Karpas-422 (cell line): Measurements from ENCODE around the gene MTMR3. TPM values are rescaled to one million over a fixed set of nuclear protein-coding genes. Genes with fewer than 3 reads are reported as not detected.
"Not testable (repeated sequence)": the region's sequence is repeated elsewhere in the genome, so short reads cannot be mapped to it uniquely, and the experiment has no call there.

Experiments
- DNase-seq: peaks from one replicate; pipeline ENCODE4 v3.0.0-alpha.2; 2015
- H2AFZ ChIP-seq: fragments of 200-600 bp; sonication (generic); 2 replicates; pipeline ENCODE4 v1.6.1; 2014; ENCODE audit warnings: antibody characterized with exemption, low read length, mixed read lengths
- H3K27ac ChIP-seq: fragments of 200-600 bp; sonication (generic); 2 replicates; pipeline ENCODE4 v1.5.1; 2014; ENCODE audit warnings: mild to moderate bottlenecking, low read length, moderate library complexity
- H3K27me3 ChIP-seq: fragments of 200-600 bp; sonication (generic); 2 replicates; pipeline ENCODE4 v1.6.1; 2014; ENCODE audit warnings: low read length, mixed read lengths
- H3K36me3 ChIP-seq: fragments of 200-600 bp; sonication (generic); 2 replicates; pipeline ENCODE4 v1.6.1; 2014; ENCODE audit warnings: low read length, mixed read lengths; ENCODE audit not compliant: insufficient read depth
- H3K4me1 ChIP-seq: fragments of 200-600 bp; sonication (generic); 2 replicates; pipeline ENCODE4 v1.6.1; 2014; ENCODE audit warnings: mild to moderate bottlenecking, low read length, mixed read lengths
- H3K4me2 ChIP-seq: fragments of 200-600 bp; sonication (generic); 2 replicates; pipeline ENCODE4 v1.6.1; 2014; ENCODE audit warnings: low read length, low read depth, mild to moderate bottlenecking; ENCODE audit not compliant: poor library complexity, severe bottlenecking
- H3K4me3 ChIP-seq: fragments of 200-600 bp; sonication (generic); 2 replicates; pipeline ENCODE4 v1.5.1; 2014; ENCODE audit warnings: mild to moderate bottlenecking, antibody characterized with exemption, low read length, mixed read lengths
- H3K79me2 ChIP-seq: fragments of 200-600 bp; sonication (generic); 2 replicates; pipeline ENCODE4 v1.6.1; 2014; ENCODE audit warnings: mild to moderate bottlenecking, low read length, mixed read lengths
- H3K9ac ChIP-seq: fragments of 200-600 bp; sonication (generic); 2 replicates; pipeline ENCODE4 v1.6.0; 2014; ENCODE audit warnings: low read length
- H3K9me2 ChIP-seq: fragments of 200-600 bp; sonication (generic), shearing (Covaris generic); replicated peaks from 2 replicates; pipeline ENCODE4 v1.6.0; 2014; ENCODE audit warnings: mild to moderate bottlenecking, low read length, moderate library complexity; ENCODE audit not compliant: insufficient read depth
- H3K9me3 ChIP-seq: fragments of 300-700, 200-600 bp; sonication (generic); 2 replicates; pipeline ENCODE4 v1.6.1; 2014; ENCODE audit warnings: low read length, mixed read lengths
- H4K20me1 ChIP-seq: fragments of 200-600 bp; sonication (generic); 2 replicates; pipeline ENCODE4 v1.6.1; 2014; ENCODE audit warnings: mild to moderate bottlenecking, antibody characterized with exemption, low read length, low read depth; ENCODE audit not compliant: insufficient read depth
- total RNA-seq: library from RNA; depleted of rRNA; stranded (reverse); fragments of >200 nt; shearing (Covaris generic); gene quantifications from 2 replicates; pipeline ENCODE4 v1.2.3, GENCODE V29; 2014; ENCODE audit warnings: low replicate concordance

Gene MTMR3
- total RNA-seq, 1 experiment from 2014 or later = 11.3 TPM

DNA sequence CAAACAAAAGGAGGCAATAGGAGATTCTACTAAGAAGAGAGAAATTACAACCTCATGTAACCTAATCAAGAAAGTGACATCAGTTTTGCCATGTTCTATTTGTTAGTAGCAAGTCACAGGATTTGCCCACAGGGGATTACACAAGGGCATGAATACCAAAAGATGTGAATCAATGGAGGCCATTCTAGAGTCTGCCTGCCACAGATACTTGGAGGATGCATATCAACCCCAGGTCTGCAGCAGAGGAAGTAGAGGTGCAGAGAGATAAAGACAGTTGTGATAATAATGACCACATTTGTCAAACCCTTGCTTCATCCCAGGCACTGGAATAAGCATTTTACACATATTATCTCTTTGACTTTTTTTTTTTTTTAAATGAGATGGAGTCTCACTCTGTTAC is 42.5 kb upstream of the MTMR3 start:
- H3K27ac ChIP-seq = no peak overlapping the region
- no peaks in the 10 kb centered on the region for H3K36me3 ChIP-seq
- H3K4me1 ChIP-seq = peaks cover 19% of the 10 kb centered on the region
- H3K9me2 ChIP-seq = no peaks in the 10 kb centered on the region
- H3K4me3 ChIP-seq = no peak overlapping the region
- H2AFZ ChIP-seq = no peak overlapping the region
- peaks cover 25% of the 10 kb centered on the region for H3K79me2 ChIP-seq
- H3K27me3 ChIP-seq = no peaks in the 10 kb centered on the region
- no peak for DNase-seq
- H3K9ac ChIP-seq = no peak overlapping the region
- H3K9me3 ChIP-seq = no peaks in the 10 kb centered on the region
- H3K4me2 ChIP-seq = no peak overlapping the region
- H4K20me1 ChIP-seq = no peaks in the 10 kb centered on the region

DNA sequence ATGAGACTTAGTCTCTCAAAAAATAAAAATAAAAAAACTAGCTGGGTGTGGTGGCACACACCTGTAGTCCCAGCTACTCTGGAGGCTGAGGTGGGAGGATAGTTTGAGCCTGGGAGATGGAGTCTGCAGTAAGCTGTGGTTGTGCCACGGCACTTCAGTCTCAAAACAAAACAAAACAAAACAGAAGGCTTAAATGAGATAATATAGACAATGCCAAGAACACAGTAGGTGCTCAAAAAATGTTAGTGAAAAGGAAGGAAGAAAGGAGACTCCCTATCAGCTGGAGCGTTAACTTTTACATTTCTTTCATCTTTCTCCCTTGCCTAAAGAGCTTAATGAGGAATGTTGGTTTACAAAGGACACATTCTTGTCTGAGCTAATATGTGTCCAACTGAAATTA is 40.8 kb upstream of the MTMR3 start:
- Histone ChIP-seq H3K27me3 (no peaks in the 10 kb centered on the region), H3K36me3 (no peaks in the 10 kb centered on the region), H3K4me2 (no peak overlapping the region), H3K4me1 (peaks cover 10% of the 10 kb centered on the region), H3K79me2 (peaks cover 8% of the 10 kb centered on the region), H3K27ac (no peak overlapping the region), H2AFZ (no peak overlapping the region), H3K9ac (no peak overlapping the region), H4K20me1 (no peaks in the 10 kb centered on the region), H3K9me2 (no peaks in the 10 kb centered on the region), H3K9me3 (no peaks in the 10 kb centered on the region), H3K4me3 (no peak overlapping the region)
- no peak for DNase-seq

DNA sequence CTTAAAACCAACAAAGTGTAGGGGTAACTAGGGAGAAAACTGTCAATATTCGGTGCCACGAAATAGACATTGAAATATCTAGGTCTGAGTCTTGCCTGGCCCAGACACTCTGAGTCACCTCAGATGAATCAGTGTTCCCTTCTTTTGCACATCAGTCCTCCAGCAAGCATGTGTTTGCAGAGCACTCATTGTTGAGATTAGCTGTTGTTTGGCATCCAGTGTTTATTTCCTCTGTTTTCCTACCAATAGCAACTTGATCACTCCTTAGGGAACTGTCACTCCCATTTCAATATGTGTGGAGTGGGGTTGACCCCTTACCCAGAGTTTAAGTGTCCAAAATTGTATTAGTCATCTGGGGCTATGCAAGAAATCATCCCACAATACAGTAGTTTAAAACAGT is 40.2 kb upstream of the MTMR3 start:
- Histone ChIP-seq H3K4me3 (no peak overlapping the region), H3K79me2 (peaks cover 2% of the 10 kb centered on the region), H3K4me1 (peaks cover 6% of the 10 kb centered on the region), H3K27ac (no peak overlapping the region), H4K20me1 (no peaks in the 10 kb centered on the region), H2AFZ (no peak overlapping the region), H3K9me3 (no peaks in the 10 kb centered on the region), H3K36me3 (no peaks in the 10 kb centered on the region), H3K4me2 (no peak overlapping the region), H3K27me3 (no peaks in the 10 kb centered on the region), H3K9me2 (no peaks in the 10 kb centered on the region), H3K9ac (no peak overlapping the region)
- no peak for DNase-seq

DNA sequence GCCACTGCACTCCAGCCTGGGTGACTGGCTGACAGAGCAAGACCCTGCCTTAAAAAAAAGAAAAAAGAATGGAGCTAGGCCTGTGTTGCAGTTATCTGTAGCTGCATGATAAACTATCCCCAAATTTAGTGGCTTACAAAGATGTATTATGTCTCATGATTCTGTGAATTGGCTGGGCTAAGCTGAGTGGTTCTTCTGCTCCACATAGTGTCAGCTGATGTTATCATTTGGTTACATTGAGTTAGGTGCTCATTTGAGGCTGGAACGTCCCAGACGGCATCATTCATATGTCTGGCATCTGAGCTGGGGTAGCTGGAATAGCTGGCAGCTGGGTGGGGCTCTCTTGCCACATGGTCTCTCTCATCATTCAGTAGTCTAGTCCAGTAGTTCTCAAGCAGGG is 36.7 kb upstream of the MTMR3 start:
- H3K9me2 ChIP-seq = no peaks in the 10 kb centered on the region

DNA sequence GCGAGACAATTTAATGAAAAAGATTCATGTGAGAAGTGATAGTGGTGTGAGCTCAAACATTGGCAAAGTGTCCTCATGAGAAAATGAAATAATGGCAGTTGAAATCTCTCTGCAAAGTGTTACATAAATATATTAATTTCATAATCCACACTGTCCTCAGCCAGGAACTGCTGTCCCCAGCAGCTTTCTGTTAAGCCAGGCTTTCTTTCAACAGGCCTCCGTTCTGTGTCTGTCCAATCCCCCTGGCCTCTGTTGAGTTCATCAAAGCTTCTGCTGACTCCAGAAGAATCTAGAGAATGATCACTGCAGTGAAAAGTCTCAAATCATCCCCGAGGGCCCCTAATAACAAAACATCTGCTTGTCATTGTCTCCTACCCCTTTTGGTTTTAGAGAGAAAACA is 34.9 kb upstream of the MTMR3 start:
- Histone ChIP-seq H4K20me1 (no peaks in the 10 kb centered on the region), H2AFZ (no peak overlapping the region), H3K27me3 (0 out of 2 replicates have a peak, but pooled peaks cover 5% of the 10 kb centered on the region), H3K9me2 (no peaks in the 10 kb centered on the region), H3K4me3 (no peak overlapping the region), H3K4me1 (no peaks in the 10 kb centered on the region), H3K9me3 (no peaks in the 10 kb centered on the region), H3K36me3 (no peaks in the 10 kb centered on the region), H3K79me2 (no peaks in the 10 kb centered on the region), H3K27ac (no peak overlapping the region), H3K4me2 (no peak overlapping the region), H3K9ac (no peak overlapping the region)
- DNase-seq = no peak

More for the DNA sequence above, 36.7 kb upstream of the MTMR3 start:
- no peak overlapping the region for H3K27ac ChIP-seq
- H3K4me3 ChIP-seq = no peak overlapping the region
- no peak for DNase-seq
- H2AFZ ChIP-seq = no peak overlapping the region
- 0 out of 2 replicates have a peak, but pooled peaks cover 5% of the 10 kb centered on the region for H3K27me3 ChIP-seq
- no peak overlapping the region for H3K9ac ChIP-seq
- no peak overlapping the region for H3K4me2 ChIP-seq
- H3K9me3 ChIP-seq = no peaks in the 10 kb centered on the region
- no peaks in the 10 kb centered on the region for H3K36me3 ChIP-seq
- no peaks in the 10 kb centered on the region for H3K79me2 ChIP-seq
- H3K4me1 ChIP-seq = no peaks in the 10 kb centered on the region
- no peaks in the 10 kb centered on the region for H4K20me1 ChIP-seq

DNA sequence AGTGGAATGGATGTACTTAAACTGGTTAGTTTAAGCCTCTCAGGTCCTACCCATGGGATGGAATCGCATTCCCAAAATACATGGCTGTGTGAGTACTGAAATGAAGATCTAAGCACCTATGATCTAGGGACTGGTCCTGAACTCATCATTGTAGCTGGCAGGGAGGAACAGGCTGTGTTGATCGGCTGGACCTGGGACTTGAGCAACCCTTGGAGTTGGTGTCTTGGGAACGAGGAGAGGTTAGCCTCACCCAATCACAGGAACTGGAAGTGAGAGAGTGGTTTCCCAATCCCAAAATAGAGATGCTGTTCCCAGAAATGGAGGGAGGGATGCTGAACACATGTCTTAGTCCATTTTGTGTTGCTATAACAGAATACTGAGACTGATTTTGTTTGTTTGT is 28.5 kb upstream of the MTMR3 start:
- H3K27ac ChIP-seq = no peak overlapping the region
- H2AFZ ChIP-seq = no peak overlapping the region
- H3K79me2 ChIP-seq = no peaks in the 10 kb centered on the region
- DNase-seq = no peak
- 0 out of 2 replicates have a peak, but pooled peaks cover 5% of the 10 kb centered on the region for H3K27me3 ChIP-seq
- H3K4me2 ChIP-seq = no peak overlapping the region
- no peaks in the 10 kb centered on the region for H3K4me1 ChIP-seq
- no peaks in the 10 kb centered on the region for H3K9me2 ChIP-seq
- no peaks in the 10 kb centered on the region for H3K36me3 ChIP-seq
- H3K9me3 ChIP-seq = no peaks in the 10 kb centered on the region
- no peaks in the 10 kb centered on the region for H4K20me1 ChIP-seq
- no peak overlapping the region for H3K4me3 ChIP-seq
- no peak overlapping the region for H3K9ac ChIP-seq

DNA sequence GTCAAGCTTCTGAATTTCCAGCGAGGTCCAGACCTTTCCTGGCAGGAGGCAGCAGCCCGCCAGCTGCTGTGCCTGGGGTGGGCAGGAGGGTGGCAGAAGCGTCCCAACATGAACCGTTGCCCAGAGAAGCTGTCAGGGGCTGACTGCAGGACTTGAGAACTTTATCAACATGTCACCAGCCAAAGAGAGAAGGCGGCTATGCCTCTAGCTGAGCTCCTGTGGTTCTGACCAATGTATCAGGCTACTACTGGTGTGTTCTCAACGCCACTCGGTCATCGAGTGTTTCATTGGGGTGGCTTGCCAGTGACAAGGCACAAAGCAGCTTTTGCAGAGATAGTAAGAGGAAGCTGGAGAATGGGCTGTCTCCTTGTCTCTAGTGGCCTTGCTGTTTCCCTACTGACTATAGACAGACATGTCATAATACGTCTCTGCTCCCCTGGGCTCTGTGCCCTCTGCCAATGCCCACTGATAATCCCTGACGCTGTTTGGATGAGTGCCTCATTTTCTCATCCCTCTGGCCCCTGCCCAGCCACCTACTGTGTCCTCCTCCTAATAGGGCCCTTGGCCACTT is 27.3 kb upstream of the MTMR3 start:
- Histone ChIP-seq H3K9ac (no peak overlapping the region), H3K9me3 (no peaks in the 10 kb centered on the region), H3K4me1 (no peaks in the 10 kb centered on the region), H3K4me2 (no peak overlapping the region), H3K27me3 (no peaks in the 10 kb centered on the region), H2AFZ (no peak overlapping the region), H3K27ac (no peak overlapping the region), H3K4me3 (no peak overlapping the region), H4K20me1 (no peaks in the 10 kb centered on the region), H3K79me2 (no peaks in the 10 kb centered on the region), H3K36me3 (no peaks in the 10 kb centered on the region), H3K9me2 (no peaks in the 10 kb centered on the region)
- DNase-seq = no peak

DNA sequence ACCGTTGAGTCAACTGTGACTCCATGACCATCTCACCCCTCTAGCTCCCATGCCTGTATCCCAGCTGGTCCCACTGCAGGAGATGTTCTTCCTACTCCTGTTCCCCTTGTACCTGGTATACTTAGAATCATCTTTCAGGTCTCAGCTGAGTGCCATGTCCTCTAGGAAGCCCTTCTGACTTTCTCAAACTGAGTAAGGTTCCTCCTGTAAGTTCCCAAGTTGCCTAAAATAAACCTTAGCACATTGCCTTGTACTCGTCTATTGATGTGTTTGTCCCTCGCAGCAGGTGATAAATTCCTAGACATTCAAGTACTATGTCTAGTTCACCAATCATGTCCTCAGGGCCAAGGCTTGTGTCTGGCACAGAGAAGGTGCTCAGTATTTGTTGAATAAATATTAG is 26.5 kb upstream of the MTMR3 start:
- H3K27ac ChIP-seq = no peak overlapping the region
- H3K4me3 ChIP-seq = no peak overlapping the region
- H3K9me3 ChIP-seq = no peaks in the 10 kb centered on the region
- H2AFZ ChIP-seq = no peak overlapping the region
- H3K27me3 ChIP-seq = no peaks in the 10 kb centered on the region
- no peak overlapping the region for H3K4me2 ChIP-seq
- no peaks in the 10 kb centered on the region for H3K9me2 ChIP-seq
- no peak for DNase-seq
- H3K9ac ChIP-seq = no peak overlapping the region
- H3K36me3 ChIP-seq = no peaks in the 10 kb centered on the region
- no peaks in the 10 kb centered on the region for H3K79me2 ChIP-seq
- no peaks in the 10 kb centered on the region for H3K4me1 ChIP-seq
- no peaks in the 10 kb centered on the region for H4K20me1 ChIP-seq

DNA sequence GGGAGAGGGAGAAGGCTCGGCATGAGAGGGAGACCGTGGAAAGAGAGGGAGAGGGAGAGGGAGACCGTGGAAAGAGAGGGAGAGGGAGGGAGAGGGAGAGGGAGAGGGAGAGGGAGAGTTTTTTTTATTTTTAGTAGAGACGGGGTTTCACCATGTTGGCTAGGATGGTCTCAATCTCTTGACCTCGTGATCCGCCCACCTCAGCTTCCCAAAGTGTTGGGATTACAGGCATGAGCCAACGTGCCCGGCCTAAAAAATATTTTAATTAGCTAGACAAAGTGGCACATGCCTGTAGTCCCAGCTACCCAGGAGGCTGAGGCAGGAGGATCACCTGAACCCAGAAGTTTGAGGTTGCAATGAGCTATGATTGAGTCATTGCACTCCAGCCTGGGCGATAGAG is 23.9 kb upstream of the MTMR3 start:
- H3K36me3 ChIP-seq, H3K27ac ChIP-seq, H3K9ac ChIP-seq, H3K9me3 ChIP-seq, H3K79me2 ChIP-seq, H4K20me1 ChIP-seq, DNase-seq, H3K4me2 ChIP-seq, H3K27me3 ChIP-seq, H3K4me1 ChIP-seq, H3K9me2 ChIP-seq, H2AFZ ChIP-seq, H3K4me3 ChIP-seq: not testable (repeated sequence)
